Measurements from ENCODE around the gene BRCC3.

Gene BRCC3

DNA sequence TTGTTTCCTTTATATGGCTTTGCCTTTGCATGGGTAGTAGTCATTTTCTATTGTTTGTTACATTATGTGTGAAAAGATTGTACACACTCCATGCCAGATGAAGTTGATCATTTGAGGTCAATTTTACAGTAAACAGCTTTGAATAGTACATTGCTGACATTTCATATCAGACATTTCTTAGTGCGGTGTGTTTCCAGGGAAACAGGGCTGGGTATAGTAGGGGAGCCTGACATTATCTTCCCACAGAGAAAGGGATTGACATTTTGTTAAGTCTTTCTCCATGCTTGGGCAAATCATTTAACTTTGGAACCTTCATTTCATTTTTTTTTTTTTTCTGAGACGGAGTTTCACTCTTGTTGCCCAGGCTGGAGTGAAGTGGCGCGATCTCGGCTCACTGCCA lies 39.7 kb upstream of the BRCC3 start:
- H3K9ac ChIP-seq, result no peak overlapping the region
- no peak for TF ChIP-seq Cebpa-rat (IDR thresholded peaks at IDR 0.05)
- peaks cover 12% of the 10 kb centered on the region for H3K36me3 ChIP-seq
- H3K27me3 ChIP-seq, result peaks cover 8% of the 10 kb centered on the region; the same call in 1 of the 2 replicates
- 0 out of 2 replicates have a peak, but pooled peaks cover 10% of the 10 kb centered on the region for H4K20me1 ChIP-seq
- peaks cover 25% of the 10 kb centered on the region for H3K9me3 ChIP-seq
- H3K27ac ChIP-seq, result no peak overlapping the region
- H3K4me3 ChIP-seq, result no peak overlapping the region
- H3K4me2 ChIP-seq, result no peak overlapping the region
- H3K4me1 ChIP-seq, result peaks cover 13% of the 10 kb centered on the region

DNA sequence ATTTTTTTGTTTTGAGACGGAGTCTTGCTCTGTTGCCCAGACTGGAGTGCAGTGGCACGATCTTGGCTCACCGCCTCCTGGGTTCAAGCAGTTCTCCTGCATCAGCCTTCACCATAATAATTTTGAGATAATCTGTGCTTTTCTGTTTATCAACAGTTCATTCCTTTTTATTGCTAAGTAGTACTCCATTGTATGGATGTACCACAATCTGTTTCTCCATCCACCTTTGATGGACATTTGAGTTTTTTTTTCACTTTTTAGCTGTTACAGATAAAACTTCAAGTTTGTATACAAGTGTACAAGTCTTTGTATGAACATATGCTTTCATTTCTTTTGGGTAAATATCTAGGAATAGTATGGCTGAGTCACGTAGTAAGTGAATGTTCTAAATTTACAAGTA lies 35.6 kb upstream of the BRCC3 start:
- H3K9me3 ChIP-seq, result peaks cover 38% of the 10 kb centered on the region
- TF ChIP-seq Cebpa-rat (IDR thresholded peaks at IDR 0.05), result no peak

DNA sequence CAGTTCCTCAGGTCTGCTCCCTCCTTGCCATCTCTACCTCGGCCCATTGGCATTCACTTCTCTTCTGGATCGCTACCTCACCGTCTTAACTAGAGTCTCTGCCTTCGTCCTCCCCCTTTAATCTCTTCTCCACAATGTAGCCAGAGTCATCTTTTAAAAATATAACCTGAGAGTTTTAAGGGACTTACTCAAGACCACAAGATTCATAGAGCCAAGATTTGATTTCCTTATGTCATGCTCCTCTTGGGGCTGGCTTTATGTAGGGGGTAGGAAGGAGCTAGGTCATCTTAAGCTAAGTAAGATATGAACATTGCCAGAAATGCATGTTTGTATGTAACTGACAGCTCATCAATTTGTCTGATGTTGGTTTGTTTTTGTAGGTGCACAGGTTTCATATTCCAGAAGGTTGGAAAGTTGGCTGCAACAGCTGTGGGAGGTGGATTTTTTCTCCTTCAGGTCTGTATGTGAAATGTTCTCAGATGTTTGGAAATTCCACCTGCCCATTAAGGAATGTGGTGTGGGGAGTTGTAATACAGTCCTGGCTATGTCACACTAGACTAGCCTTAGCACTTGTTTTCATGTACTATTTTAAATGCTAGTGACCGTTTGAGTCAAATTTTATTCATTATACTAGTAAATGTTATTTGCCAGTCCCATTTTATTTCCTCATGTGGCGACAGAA lies 25.0 kb upstream of the BRCC3 start:
- peaks cover 18% of the 10 kb centered on the region for H3K36me3 ChIP-seq
- peaks cover 84% of the 10 kb centered on the region for H3K27me3 ChIP-seq
- no peak overlapping the region for H3K27ac ChIP-seq
- no peak overlapping the region for H3K4me2 ChIP-seq
- no peak for TF ChIP-seq Cebpa-rat (IDR thresholded peaks at IDR 0.05)
- peaks cover 30% of the 10 kb centered on the region; the same call in 1 of the 2 replicates for H4K20me1 ChIP-seq
- no peaks in the 10 kb centered on the region for H3K9me3 ChIP-seq
- no peak overlapping the region for H3K4me3 ChIP-seq
- H3K4me1 ChIP-seq, result no peaks in the 10 kb centered on the region
- H3K9ac ChIP-seq, result no peak overlapping the region

More for the DNA sequence above, 35.6 kb upstream of the BRCC3 start:
- no peak overlapping the region for H3K4me3 ChIP-seq
- H3K4me2 ChIP-seq, result no peak overlapping the region
- no peaks in the 10 kb centered on the region for H3K4me1 ChIP-seq
- H4K20me1 ChIP-seq, result no peaks in the 10 kb centered on the region
- H3K9ac ChIP-seq, result no peak overlapping the region
- H3K27ac ChIP-seq, result no peak overlapping the region
- peaks cover 7% of the 10 kb centered on the region; the same call in 1 of the 2 replicates for H3K27me3 ChIP-seq
- H3K36me3 ChIP-seq, result peaks cover 17% of the 10 kb centered on the region

GRCh38 chrX:155046811-155047528 lies 24.3 kb upstream of the BRCC3 start:
- Histone ChIP-seq H3K9ac (no peak overlapping the region), H3K4me2 (no peak overlapping the region), H3K4me3 (no peak overlapping the region), H3K4me1 (no peaks in the 10 kb centered on the region), H3K9me3 (no peaks in the 10 kb centered on the region), H3K27ac (no peak overlapping the region), H3K27me3 (peaks cover 86% of the 10 kb centered on the region), H4K20me1 (peaks cover 37% of the 10 kb centered on the region; the same call in 1 of the 2 replicates), H3K36me3 (peaks cover 25% of the 10 kb centered on the region)
- TF ChIP-seq Cebpa-rat (IDR thresholded peaks at IDR 0.05), result no peak

DNA sequence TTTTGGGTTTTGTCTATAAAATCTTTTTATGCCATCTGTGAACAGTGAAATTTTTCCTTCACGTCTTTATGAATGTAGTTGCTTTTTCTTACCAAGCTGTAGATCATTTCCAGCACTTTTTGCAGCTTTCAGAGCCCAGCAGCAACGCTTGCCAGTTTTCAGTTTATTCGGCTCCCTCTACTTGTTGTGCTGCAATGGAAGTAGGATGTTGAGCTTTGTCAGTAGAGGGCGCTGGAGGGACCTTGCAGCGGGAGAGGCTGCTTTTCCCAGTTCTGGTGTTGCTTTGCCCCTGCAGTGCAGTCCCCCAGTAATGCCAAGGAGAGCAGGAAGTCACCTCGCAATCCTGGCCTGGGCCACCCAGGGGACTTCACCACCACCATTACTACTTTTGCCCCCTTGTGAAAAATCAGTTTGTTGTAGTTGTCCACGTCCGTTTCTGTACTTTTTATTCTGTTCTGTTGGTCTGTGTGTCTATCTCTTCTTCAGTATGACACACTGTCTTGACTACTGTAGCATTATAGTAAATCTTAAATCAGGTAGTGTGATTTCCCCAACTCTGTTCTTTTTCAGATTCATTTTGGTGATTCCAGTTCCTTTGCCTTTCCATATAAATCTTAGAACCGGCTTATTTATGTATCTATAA lies 22.2 kb upstream of the BRCC3 start:
- no peak for TF ChIP-seq Cebpa-rat (IDR thresholded peaks at IDR 0.05)
- peaks cover 88% of the 10 kb centered on the region for H3K27me3 ChIP-seq

DNA sequence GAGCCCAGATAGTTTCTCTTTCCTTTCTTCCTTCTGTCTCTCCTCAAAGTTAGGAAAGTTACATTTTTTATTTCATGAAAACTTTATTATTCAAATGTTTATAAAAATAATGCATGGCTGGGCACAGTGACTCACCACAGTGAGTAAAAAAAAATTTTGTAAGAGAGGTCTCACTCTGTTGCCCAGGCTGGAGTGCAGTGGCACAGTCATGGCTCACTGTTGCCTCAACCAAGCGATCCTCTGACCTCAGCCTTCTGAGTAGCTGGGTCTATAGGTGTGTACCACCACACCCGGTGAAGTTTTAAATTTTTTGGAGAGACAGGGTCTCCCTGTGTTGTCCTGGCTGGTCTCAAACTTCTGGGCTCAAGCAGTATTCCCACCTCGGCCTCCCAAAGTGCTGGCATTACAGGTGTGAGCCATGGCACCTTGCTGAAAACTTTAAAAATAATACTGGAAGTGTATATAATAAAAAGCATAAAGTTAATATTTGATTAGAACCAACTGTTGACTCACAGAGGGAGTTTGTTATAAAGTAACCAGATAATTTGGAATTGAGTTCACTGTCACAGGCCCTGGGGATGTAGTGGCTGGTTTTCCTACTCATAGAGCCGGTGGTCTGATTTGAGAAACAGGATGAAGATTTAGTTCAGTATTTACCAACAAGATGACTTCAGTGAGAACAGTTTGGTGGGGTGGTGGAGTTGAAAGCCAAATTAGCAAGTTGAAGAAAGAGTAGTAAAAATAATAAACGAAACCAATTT lies 18.4 kb upstream of the BRCC3 start:
- Histone ChIP-seq H3K27ac (no peak overlapping the region), H3K4me2 (no peak overlapping the region)

More for the DNA sequence above, 22.2 kb upstream of the BRCC3 start:
- Histone ChIP-seq H3K4me3 (no peak overlapping the region), H3K27ac (no peak overlapping the region), H4K20me1 (0 out of 2 replicates have a peak, but pooled peaks cover 28% of the 10 kb centered on the region), H3K9me3 (no peaks in the 10 kb centered on the region), H3K4me2 (no peak overlapping the region), H3K36me3 (peaks cover 43% of the 10 kb centered on the region), H3K9ac (no peak overlapping the region), H3K4me1 (no peaks in the 10 kb centered on the region)

DNA sequence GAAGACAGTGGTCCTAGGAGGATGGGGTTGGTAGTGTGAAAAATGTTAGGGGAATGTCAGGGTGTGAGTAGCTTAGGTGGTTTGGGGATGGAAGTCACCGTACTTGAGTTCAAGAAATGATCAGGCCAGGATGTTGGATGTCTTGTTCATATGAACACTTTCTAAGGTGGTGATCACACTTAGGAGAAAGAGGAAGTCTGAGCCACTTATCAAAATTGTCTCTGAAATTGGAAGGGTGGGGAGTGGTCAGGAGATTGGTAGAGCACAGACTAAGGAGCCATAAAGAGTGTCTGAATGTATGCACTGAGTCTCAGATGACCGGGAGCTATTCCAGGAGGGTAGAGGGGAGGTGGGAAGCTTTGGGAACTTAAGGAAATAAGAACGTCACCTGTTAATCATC lies 17.7 kb upstream of the BRCC3 start:
- Histone ChIP-seq H3K27ac (no peak overlapping the region), H4K20me1 (peaks cover 34% of the 10 kb centered on the region; the same call in 1 of the 2 replicates), H3K9me3 (no peaks in the 10 kb centered on the region), H3K27me3 (peaks cover 84% of the 10 kb centered on the region), H3K4me1 (no peaks in the 10 kb centered on the region), H3K36me3 (peaks cover 47% of the 10 kb centered on the region), H3K4me3 (no peak overlapping the region), H3K4me2 (no peak overlapping the region), H3K9ac (no peak overlapping the region)
- no peak for TF ChIP-seq Cebpa-rat (IDR thresholded peaks at IDR 0.05)

More for the DNA sequence above, 18.4 kb upstream of the BRCC3 start:
- peaks cover 31% of the 10 kb centered on the region; the same call in 1 of the 2 replicates for H4K20me1 ChIP-seq
- no peaks in the 10 kb centered on the region for H3K4me1 ChIP-seq
- H3K27me3 ChIP-seq, result peaks cover 83% of the 10 kb centered on the region
- no peak overlapping the region for H3K4me3 ChIP-seq
- peaks cover 48% of the 10 kb centered on the region for H3K36me3 ChIP-seq
- no peak for TF ChIP-seq Cebpa-rat (IDR thresholded peaks at IDR 0.05)
- H3K9ac ChIP-seq, result no peak overlapping the region
- no peaks in the 10 kb centered on the region for H3K9me3 ChIP-seq

DNA sequence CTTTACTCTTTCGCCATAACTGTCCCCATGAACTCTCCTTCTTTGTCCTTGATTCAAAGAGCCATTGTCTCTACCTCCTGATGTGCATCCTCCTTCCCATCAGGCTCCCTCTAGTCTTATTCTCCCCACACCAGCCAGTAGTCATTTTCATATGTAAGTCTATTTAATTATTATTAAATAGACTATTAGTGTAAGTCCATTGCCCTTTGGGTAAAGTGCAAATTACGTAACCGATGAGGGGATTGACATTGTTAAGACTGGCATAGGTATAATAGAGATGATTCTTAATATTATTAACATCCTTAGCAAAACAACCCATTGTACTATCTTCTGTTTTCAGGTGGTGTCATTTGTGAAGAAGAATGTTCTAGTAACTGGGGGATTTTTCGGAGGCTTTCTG lies 17.1 kb upstream of the BRCC3 start:
- Histone ChIP-seq H3K36me3 (peaks cover 47% of the 10 kb centered on the region), H3K27ac (no peak overlapping the region), H3K4me2 (no peak overlapping the region), H4K20me1 (peaks cover 34% of the 10 kb centered on the region; the same call in 1 of the 2 replicates), H3K9me3 (no peaks in the 10 kb centered on the region), H3K4me1 (no peaks in the 10 kb centered on the region), H3K4me3 (no peak overlapping the region), H3K27me3 (peaks cover 86% of the 10 kb centered on the region), H3K9ac (no peak overlapping the region)
- no peak for TF ChIP-seq Cebpa-rat (IDR thresholded peaks at IDR 0.05)

DNA sequence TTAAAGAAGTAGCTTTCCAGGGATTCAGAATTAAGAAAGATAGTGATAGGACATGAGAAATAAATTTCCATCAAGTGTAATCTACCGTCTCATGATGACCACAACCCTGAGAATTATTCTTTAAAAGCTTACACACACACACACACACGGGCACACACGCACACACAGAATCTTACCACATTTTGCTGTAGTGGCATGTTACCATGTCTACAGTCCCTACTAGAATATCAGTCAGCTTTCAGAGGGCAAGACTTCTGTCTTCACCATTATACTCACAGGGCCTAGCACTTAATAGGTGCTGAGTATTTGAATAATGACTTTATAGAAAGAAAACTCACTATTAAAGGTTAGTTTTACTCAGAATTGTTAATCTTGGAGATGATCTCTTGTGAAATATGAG lies 15.8 kb upstream of the BRCC3 start:
- H4K20me1 ChIP-seq, result peaks cover 34% of the 10 kb centered on the region; the same call in 1 of the 2 replicates
- H3K9me3 ChIP-seq, result no peaks in the 10 kb centered on the region
- H3K27me3 ChIP-seq, result peaks cover 91% of the 10 kb centered on the region
- no peak overlapping the region for H3K27ac ChIP-seq
- peaks cover 50% of the 10 kb centered on the region for H3K36me3 ChIP-seq
- no peak overlapping the region for H3K4me2 ChIP-seq
- TF ChIP-seq Cebpa-rat (IDR thresholded peaks at IDR 0.05), result no peak
- no peak overlapping the region for H3K9ac ChIP-seq
- no peak overlapping the region for H3K4me3 ChIP-seq
- no peaks in the 10 kb centered on the region for H3K4me1 ChIP-seq

Measured in BLaER1 (cell line).